Caco-2 (cell line): Measurements from ENCODE around the gene DIO1. TPM values are rescaled to one million over a fixed set of nuclear protein-coding genes. Genes with fewer than 3 reads are reported as not detected.

Experiments
- Bru-seq: library from RNA; stranded (reverse); fragments of 400-500 nt; gene quantifications from one replicate; lab custom pipeline; 2021; lab: Mats Ljungman, UMichigan
- BruChase-seq, 2 experiments: library from RNA; stranded (reverse); fragments of 400-500 nt; gene quantifications; one replicate each; lab custom pipeline; 2021; lab: Mats Ljungman, UMichigan
- BruUV-seq: library from RNA; stranded (reverse); fragments of 400-500 nt; replicated peaks from 2 replicates; lab custom pipeline; 2021; lab: Mats Ljungman, UMichigan
- CTCF ChIA-PET: fragments of 300-600 bp; sonication (Branson Sonifier 250); formaldehyde crosslinking; loops from one replicate; lab custom pipeline; 2022; ENCODE audit warnings: antibody characterized with exemption; lab: Charles Lee
- POLR2A ChIA-PET: fragments of 300-600 bp; sonication (Branson Sonifier 250); formaldehyde crosslinking; loops from one replicate; lab custom pipeline; 2022; ENCODE audit warnings: antibody characterized with exemption; lab: Charles Lee
- DNase-seq, 2 experiments: peaks; one replicate each; pipeline versions ENCODE4 v3.0.0 to v3.0.0-alpha.2; 2020 to 2022
- H3K27me3 ChIP-seq: replicated peaks from 2 replicates; pipeline ENCODE4 v1.6.0; 2011; ENCODE audit warnings: low read length; ENCODE audit not compliant: control insufficient read depth, insufficient read depth
- H3K36me3 ChIP-seq: 2 replicates; pipeline ENCODE4 v1.5.1; 2011; ENCODE audit warnings: low read length; ENCODE audit not compliant: control insufficient read depth, insufficient read depth
- H3K4me1 ChIP-seq: fragments of 250-450 bp; sonication (Bioruptor Pico); 2 replicates; pipeline ENCODE4 v1.5.1; 2020; ENCODE audit warnings: mild to moderate bottlenecking
- H3K4me3 ChIP-seq: 2 replicates; pipeline ENCODE4 v1.5.1; 2011; ENCODE audit warnings: low read depth, mild to moderate bottlenecking, control low read depth, low read length
- H3K9me3 ChIP-seq: fragments of 250-450 bp; sonication (Bioruptor Pico); 2 replicates; pipeline ENCODE4 v1.5.1; 2020; ENCODE audit warnings: mild to moderate bottlenecking, moderate library complexity
- H3K27ac Mint-ChIP-seq: one replicate; pipeline ENCODE4 v1.8.0; 2022; ENCODE audit warnings: mixed read lengths; ENCODE audit not compliant: unreplicated experiment
- H3K27me3 Mint-ChIP-seq: one replicate; pipeline ENCODE4 v1.8.0; 2022; ENCODE audit warnings: mixed read lengths; ENCODE audit not compliant: insufficient read depth, unreplicated experiment
- H3K36me3 Mint-ChIP-seq: one replicate; pipeline ENCODE4 v1.8.0; 2022; ENCODE audit warnings: mild to moderate bottlenecking, mixed read lengths; ENCODE audit not compliant: insufficient read depth, unreplicated experiment
- H3K4me1 Mint-ChIP-seq: one replicate; pipeline ENCODE4 v1.8.0; 2022; ENCODE audit warnings: low read depth, mixed read lengths; ENCODE audit not compliant: unreplicated experiment
- H3K4me3 Mint-ChIP-seq: one replicate; pipeline ENCODE4 v1.8.0; 2022; ENCODE audit warnings: mild to moderate bottlenecking, moderate library complexity, mixed read lengths; ENCODE audit not compliant: unreplicated experiment
- H3K9me3 Mint-ChIP-seq: one replicate; pipeline ENCODE4 v1.8.0; 2022; ENCODE audit warnings: mixed read lengths; ENCODE audit not compliant: unreplicated experiment
- intact Hi-C: fragments of 100-400 bp; cut with micrococcal nuclease; formaldehyde crosslinking; loops from one replicate; pipeline ENCODE4 v1.10.0; 2022; ENCODE audit not compliant: unreplicated experiment
- long read RNA-seq: library from polyadenylated mRNA; stranded (forward); transcript quantifications from one replicate; pipeline ENCODE4 v2.0.0, GENCODE V29; 2022
- total RNA-seq: library from RNA; stranded (reverse); gene quantifications from 2 replicates; pipeline ENCODE4 v1.2.3, GENCODE V29; 2022
- TF ChIP-seq, protein P1 (sequence below), 2 experiments: fragments of 200-600 bp in 1 of 2; IDR thresholded peaks; 1 replicate in 1 of 2; 2 replicates in 1 of 2; pipeline versions ENCODE4 v1.5.1 to v1.8.0; 2011 to 2022; ENCODE audit warnings: antibody characterized with exemption in 1 of 2, control low read depth in 1 of 2, inconsistent platforms in 1 of 2, low read depth in 1 of 2, low read length in 1 of 2, mild to moderate bottlenecking in 1 of 2, moderate library complexity in 1 of 2; ENCODE audit not compliant: insufficient read depth in 1 of 2, severe bottlenecking in 1 of 2, unreplicated experiment in 1 of 2

Gene DIO1
- total RNA-seq (6.8 and 7.1 TPM in 2 replicates), Bru-seq, nascent RNA (percentile 53 among the genes with signal in this experiment), BruChase-seq, experiment 1, labeled RNA remaining after a 2-hour chase (percentile 54 among the genes with signal in this experiment), BruChase-seq, experiment 2, labeled RNA remaining after a 6-hour chase (percentile 57 among the genes with signal in this experiment)
- long read RNA-seq, partial matches to known transcripts: 0 of 4 reads
- long read RNA-seq, other reads (novel, unspliced or antisense): 2 of 4 reads

DNA sequence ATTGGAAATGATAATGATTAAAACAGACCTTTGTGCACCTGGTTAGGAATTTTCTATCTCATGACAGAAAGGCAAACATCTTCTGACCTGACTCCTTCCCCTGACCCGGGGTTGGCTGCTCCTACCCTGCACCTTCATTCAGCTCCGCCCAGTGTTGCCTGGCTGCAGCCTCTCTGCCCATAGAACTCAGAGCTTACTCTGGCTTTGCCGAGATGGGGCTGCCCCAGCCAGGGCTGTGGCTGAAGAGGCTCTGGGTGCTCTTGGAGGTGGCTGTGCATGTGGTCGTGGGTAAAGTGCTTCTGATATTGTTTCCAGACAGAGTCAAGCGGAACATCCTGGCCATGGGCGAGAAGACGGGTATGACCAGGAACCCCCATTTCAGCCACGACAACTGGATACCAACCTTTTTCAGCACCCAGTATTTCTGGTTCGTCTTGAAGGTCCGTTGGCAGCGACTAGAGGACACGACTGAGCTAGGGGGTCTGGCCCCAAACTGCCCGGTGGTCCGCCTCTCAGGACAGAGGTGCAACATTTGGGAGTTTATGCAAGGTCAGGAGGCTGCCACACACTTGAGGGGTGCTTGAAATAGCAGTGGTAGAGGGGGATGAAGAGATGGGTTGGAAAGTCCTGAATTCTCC is at the start of gene DIO1:
DIO1 (plus strand) TSS at position 189 of the 638 bp plus-strand sequence; CDS start at position 213, 24 bp downstream.
- ChIA-PET POLR2A (interaction anchor here (1.1 kb wide), 1 partner anchor 52 kb away, joined by 8 read pairs; the partner anchor contains the start of genes IFT25 and LRRC42), CTCF (interaction anchor here (0.8 kb wide), 1 partner anchor 16 kb away, joined by 3 read pairs; no protein-coding TSS in a partner anchor)
- Mint-ChIP-seq H3K4me1 (peaks cover 21% of the 10 kb centered on the region), H3K27me3 (no peaks in the 10 kb centered on the region), H3K27ac (peak within 1 kb of the TSS; percentile 71), H3K4me3 (peak within 1 kb of the TSS; percentile 66), H3K9me3 (no peaks in the 10 kb centered on the region), H3K36me3 (peaks cover 15% of the 10 kb centered on the region)
- intact Hi-C loops: loop anchor here (2.0 kb wide), 1 partner anchor 13 kb away; no protein-coding TSS in a partner anchor
- Histone ChIP-seq H3K36me3 (no peaks in the 10 kb centered on the region), H3K4me1 (peaks cover 24% of the 10 kb centered on the region), H3K9me3 (no peaks in the 10 kb centered on the region), H3K27me3 (no peaks in the 10 kb centered on the region), H3K4me3 (peak within 1 kb of the TSS; percentile 22)
- TF ChIP-seq, protein P1, sequence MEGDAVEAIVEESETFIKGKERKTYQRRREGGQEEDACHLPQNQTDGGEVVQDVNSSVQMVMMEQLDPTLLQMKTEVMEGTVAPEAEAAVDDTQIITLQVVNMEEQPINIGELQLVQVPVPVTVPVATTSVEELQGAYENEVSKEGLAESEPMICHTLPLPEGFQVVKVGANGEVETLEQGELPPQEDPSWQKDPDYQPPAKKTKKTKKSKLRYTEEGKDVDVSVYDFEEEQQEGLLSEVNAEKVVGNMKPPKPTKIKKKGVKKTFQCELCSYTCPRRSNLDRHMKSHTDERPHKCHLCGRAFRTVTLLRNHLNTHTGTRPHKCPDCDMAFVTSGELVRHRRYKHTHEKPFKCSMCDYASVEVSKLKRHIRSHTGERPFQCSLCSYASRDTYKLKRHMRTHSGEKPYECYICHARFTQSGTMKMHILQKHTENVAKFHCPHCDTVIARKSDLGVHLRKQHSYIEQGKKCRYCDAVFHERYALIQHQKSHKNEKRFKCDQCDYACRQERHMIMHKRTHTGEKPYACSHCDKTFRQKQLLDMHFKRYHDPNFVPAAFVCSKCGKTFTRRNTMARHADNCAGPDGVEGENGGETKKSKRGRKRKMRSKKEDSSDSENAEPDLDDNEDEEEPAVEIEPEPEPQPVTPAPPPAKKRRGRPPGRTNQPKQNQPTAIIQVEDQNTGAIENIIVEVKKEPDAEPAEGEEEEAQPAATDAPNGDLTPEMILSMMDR (IDR thresholded peaks at IDR 0.05; ENCODE audit: insufficient read depth in 1 of 2, low read depth in 1 of 2, low read length in 1 of 2, severe bottlenecking in 1 of 2, unreplicated experiment in 1 of 2): no peak
- TSS peak; percentile 64 for BruUV-seq
- peak; percentile 71 to 73 for DNase-seq

GRCh38 chr1:53847980-53848379 is 46.0 kb upstream of the DIO1 start:
- TF ChIP-seq, protein P1 (IDR thresholded peaks at IDR 0.05; ENCODE audit: insufficient read depth in 1 of 2, low read depth in 1 of 2, low read length in 1 of 2, severe bottlenecking in 1 of 2, unreplicated experiment in 1 of 2): no peak
- H3K4me3 ChIP-seq: no peak overlapping the region
- H3K27ac Mint-ChIP-seq: no peak overlapping the region
- H3K4me3 Mint-ChIP-seq: no peak overlapping the region
- no peaks in the 10 kb centered on the region for H3K9me3 Mint-ChIP-seq
- peaks cover 14% of the 10 kb centered on the region for H3K36me3 Mint-ChIP-seq
- BruUV-seq: no TSS peak
- H3K27me3 Mint-ChIP-seq: peaks cover 2% of the 10 kb centered on the region
- ChIA-PET CTCF (no interaction called here), POLR2A (no interaction called here)
- no peaks in the 10 kb centered on the region for H3K9me3 ChIP-seq
- H3K27me3 ChIP-seq: no peaks in the 10 kb centered on the region
- intact Hi-C loops: no loop called here
- H3K4me1 Mint-ChIP-seq: no peaks in the 10 kb centered on the region
- no peaks in the 10 kb centered on the region for H3K4me1 ChIP-seq
- no peaks in the 10 kb centered on the region for H3K36me3 ChIP-seq
- no peak for DNase-seq

DNA sequence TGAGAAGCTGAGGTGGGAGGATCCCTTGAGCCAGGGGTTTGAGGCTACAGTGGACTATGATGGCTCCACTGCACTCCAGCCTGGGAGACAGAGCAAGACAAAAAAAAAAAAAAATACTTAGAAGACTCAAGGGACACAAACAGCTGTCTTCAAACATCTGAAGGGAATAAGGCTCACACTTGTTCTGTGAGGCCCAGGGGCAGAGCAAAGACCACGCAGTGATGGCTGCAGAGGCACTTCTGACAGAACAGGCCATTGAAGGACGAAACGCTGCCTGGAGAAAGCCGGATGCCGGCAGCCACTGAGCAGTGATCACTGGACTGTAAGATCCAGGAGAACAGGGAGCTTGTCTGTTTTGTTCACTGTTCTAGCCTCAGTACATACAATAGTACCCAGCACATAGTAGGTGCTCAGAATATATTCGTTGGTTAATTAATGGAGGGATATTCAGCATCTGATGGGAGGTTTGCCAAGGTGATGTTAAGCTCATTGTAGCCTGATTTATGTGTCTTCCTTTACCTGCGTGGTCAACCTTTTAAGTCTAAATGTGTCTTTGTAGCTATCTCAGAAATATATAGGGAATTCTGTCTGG is 43.8 kb upstream of the DIO1 start:
- ChIA-PET POLR2A (no interaction called here), CTCF (no interaction called here)
- H3K4me3 ChIP-seq: no peak overlapping the region
- intact Hi-C loops: no loop called here
- BruUV-seq: no TSS peak
- H3K4me3 Mint-ChIP-seq: no peak overlapping the region
- no peaks in the 10 kb centered on the region for H3K27me3 ChIP-seq
- TF ChIP-seq, protein P1 (IDR thresholded peaks at IDR 0.05; ENCODE audit: insufficient read depth in 1 of 2, low read depth in 1 of 2, low read length in 1 of 2, severe bottlenecking in 1 of 2, unreplicated experiment in 1 of 2): no peak
- H3K4me1 Mint-ChIP-seq: no peaks in the 10 kb centered on the region
- no peaks in the 10 kb centered on the region for H3K9me3 Mint-ChIP-seq
- H3K36me3 ChIP-seq: no peaks in the 10 kb centered on the region
- no peaks in the 10 kb centered on the region for H3K4me1 ChIP-seq
- H3K36me3 Mint-ChIP-seq: peaks cover 14% of the 10 kb centered on the region
- DNase-seq: no peak
- peaks cover 2% of the 10 kb centered on the region for H3K27me3 Mint-ChIP-seq
- no peaks in the 10 kb centered on the region for H3K9me3 ChIP-seq
- no peak overlapping the region for H3K27ac Mint-ChIP-seq
